Ramos (cell line): ENCODE data around the gene ATP2B2.

Experiments used
- in situ Hi-C: fragments of 300-500 bp; cut with MboI; formaldehyde crosslinking; loops from one replicate; pipeline ENCODE4 v1.14.3; 2022; ENCODE audit warnings: low sequenced_read_pairs; ENCODE audit not compliant: unreplicated experiment

ATP2B2 gene

DNA sequence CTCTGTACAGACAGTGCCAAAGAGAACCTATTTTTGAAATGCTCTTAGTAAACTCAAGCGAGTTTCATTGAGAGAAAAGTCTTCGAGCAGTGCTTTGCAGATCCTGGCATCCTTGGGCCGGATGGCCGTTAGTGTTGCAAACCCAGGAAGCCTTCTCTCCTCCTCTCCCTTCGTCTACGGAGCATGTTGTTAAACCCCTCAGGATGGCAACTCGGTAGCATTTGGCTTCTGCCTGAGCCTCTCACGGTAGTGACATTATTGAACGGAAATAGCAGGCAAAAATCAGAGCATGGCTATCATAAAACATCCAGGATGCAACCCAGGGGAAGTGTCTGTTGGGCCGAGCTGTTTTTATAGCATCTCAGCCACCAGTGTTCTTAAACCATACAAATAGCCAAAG is 177.8 kb downstream of the ATP2B2 start:
- in situ Hi-C loops = loop anchor here (25.0 kb wide), 1 partner anchor 185 kb away; the partner anchor contains the start of gene ATP2B2

DNA sequence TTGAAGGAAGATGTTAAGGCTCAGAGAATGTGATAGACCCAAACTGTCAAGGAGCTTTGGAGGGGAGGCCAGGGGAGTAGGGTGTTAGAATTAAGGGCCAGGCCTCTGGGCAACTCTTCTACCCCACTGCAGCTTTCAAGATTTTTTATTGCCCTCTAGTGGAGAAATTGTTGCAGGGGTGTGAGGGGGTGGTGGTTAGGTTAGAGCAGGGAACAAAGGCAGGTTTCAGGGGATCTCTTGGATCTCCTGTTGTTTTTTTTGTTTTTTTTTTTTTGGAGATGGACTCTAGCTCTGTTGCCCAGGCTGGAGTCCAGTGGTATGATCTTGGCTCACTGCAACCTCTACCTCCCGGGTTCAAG is 183.1 kb downstream of the ATP2B2 start:
- in situ Hi-C loops = no loop called here

DNA sequence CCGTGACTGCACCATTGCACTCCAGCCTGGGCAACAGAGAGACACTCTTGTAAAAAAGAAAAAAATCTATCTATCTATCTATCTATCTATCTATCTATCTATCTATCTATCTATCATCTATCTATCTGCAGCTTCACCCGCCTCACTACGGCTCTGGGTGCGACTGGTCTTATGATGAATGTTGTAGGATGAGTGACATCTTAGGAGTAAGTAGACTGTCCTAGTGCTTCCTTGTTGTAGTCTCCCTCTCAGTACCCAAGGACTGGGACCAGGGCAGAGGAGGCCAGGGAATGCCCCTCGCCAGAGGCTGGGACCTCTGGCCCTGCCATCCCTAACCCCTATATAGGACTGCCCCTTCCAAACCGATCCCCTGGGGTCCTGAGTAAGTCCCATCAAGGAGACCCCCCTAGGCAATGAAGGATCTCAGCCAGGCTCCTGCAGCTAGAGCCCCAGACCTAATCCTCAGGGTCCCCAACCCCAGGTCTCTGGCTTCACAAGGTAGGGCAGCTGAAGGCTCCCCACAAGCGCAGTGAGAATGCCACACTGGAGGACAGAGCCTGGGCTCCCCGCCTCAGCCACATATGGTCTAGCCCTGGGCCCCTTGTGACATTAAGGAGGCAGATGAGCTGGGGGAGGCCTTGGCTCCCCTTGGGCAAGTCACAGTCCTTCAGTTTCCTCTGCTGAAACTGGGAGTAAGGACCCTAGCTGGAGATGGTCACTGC is 183.6 kb downstream of the ATP2B2 start:
- in situ Hi-C loops = no loop called here

DNA sequence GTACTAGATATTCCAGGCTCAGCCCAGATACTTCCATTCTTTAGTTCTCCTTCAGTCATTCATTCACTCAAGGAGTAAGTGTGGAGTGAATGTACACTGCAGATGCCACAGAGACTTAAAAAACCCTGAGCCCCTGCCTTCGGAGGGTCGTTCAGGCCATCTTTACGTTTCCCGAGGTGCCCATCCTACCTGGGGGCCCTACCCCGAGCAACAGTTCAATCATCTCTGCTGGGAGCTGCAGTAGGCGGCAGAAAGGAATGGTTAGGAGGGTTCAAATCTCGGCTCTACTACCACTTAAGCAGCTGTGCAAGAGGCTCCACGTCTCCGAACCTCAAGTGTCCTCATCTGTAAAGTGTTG is 185.1 kb downstream of the ATP2B2 start:
- in situ Hi-C loops = no loop called here

DNA sequence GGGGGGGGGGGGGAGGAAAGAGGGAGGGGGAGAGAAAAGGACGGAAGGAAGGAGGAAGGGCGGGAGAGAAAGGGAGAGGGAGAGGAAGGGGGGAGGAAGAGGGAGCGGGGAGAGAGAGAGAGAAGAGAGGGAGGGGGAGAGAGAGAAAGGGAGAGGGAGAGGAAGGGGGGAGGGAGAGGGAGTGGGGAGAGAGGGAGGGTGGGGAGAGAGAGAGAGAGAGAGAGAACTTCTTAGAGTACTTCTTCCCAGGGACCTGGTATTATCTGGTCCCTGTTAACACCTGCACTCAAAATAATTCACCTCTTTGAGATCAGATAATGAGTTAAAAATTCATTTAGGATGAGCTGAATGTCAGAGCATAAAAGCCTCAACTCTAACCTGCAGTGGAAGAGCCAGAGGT is 185.6 kb downstream of the ATP2B2 start:
- in situ Hi-C loops = no loop called here

DNA sequence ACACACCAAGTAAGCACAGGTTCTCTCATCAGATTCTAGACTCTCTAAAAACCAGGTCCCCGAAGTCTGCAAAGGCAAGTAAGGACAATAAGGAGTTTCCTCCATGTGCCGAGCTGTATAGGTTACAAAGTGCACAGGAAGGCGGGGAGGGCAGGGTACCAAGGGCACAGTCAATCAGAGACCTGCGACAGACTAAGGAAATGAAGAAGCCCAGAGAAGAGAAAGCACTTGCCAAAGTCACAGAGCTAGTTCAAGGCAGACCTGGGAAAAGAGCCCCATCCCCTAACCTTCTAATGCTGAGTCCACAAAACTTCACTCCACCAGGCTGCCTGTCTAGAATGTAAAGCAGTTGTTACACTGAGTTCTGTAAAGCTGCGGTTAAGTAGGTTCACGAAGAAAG is 186.1 kb downstream of the ATP2B2 start:
- in situ Hi-C loops = no loop called here

DNA sequence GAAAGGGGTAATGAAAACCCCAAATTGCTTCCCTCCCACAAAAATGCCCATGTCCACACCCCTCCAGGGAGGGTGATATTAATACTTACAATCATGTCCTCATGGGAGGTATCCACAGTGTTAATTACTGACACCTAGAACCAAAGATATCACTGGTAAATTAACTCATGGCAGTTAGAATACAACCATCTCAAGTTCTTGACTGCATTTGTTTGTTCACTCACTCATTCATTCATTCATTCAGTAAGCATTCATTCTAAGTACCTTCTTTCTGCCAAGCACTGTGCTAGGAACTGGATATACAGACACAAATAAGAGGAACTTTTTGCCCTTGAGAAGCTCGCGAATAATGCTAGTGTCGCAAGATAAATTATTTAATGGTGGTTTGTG is 187.4 kb downstream of the ATP2B2 start:
- in situ Hi-C loops = no loop called here

DNA sequence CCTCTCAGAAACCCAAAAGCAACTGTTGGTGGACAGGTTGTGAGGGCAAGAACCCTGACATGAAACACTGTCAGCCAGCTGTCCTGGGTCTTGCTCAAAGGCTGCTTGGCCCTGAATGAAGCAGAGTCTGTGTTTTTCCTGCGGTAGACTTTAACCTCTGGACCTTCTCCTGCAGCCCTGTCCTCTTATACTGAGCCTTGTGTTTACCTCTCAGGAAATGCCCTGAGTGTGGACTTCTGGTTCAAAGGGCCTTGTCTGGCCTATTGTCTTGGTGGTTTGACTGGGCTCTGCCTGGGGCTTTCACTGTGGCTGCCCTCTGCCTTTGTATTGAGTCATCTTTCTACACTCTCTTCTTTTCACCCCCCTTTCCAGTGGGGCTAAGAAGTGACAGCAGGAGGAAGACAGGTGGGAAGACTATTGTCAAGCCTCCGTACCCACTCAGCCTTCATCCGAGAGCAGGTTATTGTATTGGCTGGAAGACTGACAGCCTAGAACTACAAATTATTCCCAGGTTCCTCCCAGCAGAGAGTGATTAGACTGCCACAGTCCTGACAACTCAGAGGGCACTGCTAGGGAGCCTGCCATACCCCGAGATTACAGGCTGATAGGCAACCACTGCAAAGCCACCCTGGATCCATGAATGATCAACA is 187.9 kb downstream of the ATP2B2 start:
- in situ Hi-C loops = no loop called here

DNA sequence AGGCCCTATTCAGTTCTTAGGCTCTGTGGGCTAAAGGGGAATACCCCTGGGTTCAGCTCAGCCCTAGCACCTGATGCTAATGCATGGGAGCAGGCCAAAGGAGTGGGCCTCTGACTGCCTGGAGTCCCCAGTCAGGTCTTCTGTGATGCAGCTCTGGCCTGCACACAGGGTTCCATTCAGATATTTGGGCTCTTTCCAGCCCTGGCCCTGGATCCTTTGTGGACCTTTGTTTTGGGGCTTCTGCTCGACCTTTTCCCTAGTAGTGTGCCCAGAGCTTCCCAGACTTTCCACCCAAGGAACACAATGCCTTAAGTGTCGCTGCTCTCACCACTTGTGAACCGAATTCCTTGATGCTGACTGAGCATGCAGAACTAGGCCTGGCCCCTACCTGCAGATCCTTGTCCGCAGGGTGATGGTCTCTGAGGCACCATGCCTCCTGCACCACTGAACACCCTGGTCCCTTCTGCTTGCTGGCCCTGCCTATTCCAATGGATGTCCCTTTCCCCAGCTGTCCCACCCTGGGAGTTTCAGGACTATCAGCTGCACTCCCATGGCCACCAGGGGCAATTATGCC is 189.5 kb downstream of the ATP2B2 start:
- in situ Hi-C loops = no loop called here

DNA sequence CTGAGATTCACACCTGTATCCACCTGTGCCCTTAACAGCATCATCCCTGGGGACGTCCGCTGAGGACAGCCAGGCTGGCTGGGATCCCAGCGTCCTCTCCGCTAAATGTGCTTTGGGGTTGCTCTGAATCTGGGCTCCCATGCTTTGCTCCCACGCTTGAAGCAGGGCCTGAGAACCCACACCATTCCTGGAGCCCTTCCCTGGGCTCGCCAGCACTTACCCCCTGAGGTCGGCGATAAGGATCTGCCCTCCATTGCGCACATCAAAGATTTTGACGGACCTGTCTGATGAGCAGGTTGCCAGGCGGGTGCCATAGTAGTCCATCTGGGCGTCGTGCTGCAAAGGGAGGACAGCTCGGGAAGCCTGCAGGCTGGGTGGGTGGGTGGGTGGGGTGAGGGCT is 190.3 kb downstream of the ATP2B2 start:
- in situ Hi-C loops = no loop called here

DNA sequence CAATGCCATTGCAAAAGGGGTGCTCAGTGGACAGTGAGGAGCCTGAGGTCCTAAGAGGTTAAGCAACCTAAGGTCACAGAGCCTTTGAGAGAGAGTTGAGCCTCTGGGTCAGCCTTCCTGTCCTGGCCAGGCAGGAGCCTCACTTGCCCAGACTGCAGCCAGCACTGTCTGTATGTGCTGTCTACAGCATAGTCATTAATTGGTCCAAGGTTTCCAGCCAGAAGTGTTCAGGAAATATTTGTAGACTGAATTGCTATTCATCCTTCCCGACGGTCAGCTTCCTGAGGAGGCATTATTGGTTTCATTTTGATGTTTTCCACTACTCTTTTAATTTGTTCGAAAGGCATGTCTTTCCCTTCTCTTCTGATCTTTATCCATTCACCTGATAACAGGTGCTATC is 192.5 kb downstream of the ATP2B2 start:
- in situ Hi-C loops = no loop called here

DNA sequence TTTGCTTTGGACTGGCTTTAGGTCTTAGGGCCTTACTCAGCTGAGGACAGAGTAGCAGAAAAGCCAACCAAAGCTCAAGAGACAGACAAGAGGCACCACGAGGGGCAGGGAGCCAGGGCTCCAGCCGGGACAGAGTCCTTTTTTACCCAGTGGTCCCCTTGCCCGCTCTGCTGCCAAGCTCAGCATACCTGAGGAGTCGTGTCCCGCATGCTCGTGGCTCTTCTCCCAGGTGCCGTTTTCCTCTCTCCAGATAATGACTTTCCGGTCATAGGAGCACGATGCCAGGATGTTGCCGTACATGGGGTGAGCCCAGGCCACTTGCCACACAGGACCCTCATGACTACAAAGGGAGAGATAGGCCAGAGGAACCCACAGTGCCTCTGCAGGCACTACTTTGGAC is 193.0 kb downstream of the ATP2B2 start:
- in situ Hi-C loops = no loop called here

DNA sequence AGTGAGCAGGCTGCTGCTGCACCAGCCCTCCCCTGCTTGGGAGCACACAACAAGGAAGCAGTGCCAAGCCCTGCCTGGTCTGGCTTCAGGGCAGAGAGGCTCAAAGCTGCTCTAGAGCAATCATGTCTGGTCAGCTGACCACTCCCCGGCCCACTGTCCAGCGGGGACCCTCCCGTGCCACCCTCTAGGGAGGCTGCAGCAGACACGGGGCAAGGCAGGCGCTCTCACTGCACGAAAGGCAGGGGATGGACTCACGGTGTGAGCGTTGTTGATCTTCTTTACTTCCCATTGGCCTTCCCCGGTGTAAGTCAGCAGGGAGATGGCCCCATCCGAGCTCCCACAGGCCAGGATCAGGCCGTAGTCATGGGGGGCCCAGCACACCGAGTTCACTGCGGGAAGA is 193.7 kb downstream of the ATP2B2 start:
- in situ Hi-C loops = no loop called here

DNA sequence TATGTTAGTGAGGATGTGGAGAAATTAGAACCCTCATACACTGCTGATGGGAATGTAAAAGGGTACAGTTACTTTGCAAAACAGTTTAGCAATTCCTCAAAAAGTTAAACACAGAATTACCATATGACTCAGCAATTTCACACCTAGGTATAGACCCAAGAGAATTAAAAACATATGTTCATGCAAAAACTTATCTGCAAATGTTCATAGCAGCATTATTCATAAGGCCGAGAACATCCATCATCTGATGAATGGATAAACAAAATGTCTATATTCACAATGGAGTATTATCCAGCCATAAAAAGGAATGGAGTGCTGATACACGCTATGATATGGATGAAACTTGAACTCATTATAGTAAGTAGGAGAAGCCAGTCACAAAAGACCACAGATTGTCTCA is 194.8 kb downstream of the ATP2B2 start:
- in situ Hi-C loops = no loop called here

DNA sequence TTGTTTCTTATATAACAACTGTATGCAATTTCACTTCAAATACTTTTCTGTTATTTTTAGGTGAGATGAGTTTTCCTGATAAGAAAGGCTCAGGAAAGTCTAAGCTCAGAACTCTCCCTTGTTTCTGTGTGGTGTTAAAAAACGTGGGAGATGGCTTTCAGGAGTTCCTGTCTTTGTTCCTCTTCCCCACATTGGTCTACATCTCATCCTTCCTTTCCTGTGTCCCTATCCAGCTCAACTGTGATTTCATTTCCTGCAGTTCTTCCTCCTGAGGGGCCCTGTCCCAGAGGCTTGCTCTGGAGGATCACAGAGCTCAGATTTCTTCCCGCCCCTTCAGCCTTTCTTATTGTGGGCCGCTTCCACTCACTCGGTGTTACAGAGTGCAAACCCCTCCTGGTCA is 195.7 kb downstream of the ATP2B2 start:
- in situ Hi-C loops = no loop called here

DNA sequence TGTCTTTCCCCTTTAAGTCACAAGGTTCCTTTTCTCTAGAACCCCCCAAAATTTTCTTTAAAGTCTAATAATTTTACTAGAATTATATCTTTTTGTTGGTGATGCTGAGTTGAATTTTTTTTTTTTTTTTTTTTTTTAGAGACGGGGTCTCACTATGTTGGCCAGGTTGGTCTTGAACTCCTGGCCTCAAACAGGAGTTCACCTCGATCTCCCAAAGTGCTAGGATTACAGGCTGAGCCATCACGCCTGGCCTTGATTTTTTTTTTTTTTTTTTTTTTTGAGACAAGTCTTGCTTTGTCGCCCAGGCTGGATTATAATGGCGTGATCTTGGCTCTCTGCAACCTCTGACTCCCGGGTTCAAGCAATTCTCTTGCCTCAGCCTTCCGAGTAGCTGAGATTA is 196.7 kb downstream of the ATP2B2 start:
- in situ Hi-C loops = no loop called here

DNA sequence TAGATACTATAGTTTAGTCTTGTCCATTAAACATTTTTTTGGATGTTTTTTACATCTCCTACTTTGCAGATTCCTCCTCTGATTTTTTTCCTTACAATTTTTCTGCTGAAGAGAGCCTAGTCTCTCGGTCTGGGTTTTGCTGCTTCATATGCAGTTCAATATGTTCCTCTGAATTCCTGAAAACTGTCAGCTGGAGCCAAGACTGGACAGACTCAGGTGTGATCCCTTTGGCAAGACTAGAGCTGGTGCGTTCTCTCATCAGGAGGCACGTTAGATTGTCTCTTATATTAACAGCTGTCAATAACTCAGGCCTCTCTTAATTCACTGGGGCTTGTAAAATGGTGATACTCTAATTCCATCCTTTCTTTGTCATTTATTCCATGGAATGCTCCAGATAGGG is 199.2 kb downstream of the ATP2B2 start:
- in situ Hi-C loops = no loop called here

DNA sequence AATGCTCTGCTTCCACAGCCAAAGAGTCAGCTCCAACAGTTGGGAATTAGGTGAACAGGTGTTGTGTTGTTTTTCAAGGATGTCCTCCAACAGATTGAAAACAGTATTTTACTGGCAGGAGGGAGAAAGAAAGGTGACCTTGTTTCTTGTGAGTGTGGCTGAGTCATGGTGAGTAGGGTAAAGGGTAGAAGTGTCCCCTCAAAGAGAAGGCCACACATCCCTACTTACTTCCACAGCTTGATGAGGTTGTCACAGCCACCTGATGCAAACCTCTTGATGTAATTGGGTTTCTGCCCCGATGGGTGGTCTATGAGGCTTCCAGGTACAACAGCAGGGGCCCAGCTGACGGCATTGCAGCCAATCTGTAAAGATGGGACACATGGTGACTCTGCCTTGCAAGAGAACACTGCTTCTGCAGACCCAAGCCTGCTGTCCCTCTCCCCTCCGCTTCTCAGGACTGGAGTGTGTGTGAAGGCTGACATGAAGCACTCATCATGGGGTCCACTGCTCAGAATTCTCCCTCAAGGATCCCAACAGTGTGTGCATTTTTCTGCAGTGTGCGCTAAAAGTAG is 200.0 kb downstream of the ATP2B2 start:
- in situ Hi-C loops = no loop called here

DNA sequence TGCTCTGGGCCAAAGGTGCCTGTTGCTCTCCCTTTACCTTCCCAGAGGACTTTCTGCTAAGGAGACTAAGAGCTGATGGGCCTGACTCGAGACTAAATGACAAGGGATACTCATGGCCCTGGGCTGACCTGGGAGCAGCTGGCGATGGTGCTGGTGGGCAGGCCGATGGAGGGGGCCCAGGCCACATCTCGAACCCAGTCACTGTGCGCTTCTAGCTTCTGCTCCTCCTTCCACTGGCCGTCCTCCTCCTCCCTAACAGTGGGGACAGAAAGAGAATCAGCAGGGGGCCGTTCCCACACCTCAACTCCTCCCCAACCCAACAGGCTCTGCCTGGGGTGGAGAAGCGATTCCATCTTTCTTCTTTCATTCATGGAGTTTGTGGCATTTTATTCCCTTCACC is 200.5 kb downstream of the ATP2B2 start:
- in situ Hi-C loops = no loop called here

DNA sequence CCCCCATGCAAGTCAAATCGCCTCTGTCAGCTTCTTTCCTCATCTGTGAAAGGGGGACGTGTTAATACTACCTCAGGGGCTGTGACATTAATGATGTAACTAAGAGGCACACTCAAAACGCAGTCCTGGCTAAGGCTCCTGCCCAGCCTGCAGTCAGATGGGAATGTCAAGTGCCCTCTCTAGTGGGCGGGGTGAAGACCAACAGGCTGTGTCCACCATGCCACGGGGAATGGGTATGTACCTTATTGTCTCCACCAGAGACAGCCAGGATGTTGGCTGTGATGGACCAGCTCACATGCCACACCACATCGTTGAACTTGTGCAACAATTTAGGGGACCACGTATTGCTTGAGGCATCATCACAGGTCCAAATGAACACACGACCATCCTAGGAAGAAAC is 201.6 kb downstream of the ATP2B2 start:
- in situ Hi-C loops = no loop called here

DNA sequence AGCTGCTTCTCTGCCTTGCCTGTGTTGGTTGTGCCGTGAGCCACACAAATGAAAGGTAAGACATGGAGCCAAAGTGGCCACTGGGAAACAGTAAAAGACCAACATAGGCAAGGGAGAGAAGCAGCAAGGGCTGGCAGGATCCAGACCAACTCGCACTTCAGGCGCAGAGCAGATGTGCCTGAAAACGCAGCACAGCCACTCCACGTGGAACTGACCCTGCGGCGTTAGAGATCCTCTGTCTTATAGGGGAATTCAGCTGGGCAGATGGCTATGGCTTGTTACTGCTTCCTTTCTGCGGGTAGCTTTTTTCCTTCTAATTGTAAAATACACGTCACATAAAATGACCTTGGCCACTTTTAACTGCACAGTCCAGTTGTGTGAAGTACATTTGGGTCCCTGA is 202.3 kb downstream of the ATP2B2 start:
- in situ Hi-C loops = no loop called here

DNA sequence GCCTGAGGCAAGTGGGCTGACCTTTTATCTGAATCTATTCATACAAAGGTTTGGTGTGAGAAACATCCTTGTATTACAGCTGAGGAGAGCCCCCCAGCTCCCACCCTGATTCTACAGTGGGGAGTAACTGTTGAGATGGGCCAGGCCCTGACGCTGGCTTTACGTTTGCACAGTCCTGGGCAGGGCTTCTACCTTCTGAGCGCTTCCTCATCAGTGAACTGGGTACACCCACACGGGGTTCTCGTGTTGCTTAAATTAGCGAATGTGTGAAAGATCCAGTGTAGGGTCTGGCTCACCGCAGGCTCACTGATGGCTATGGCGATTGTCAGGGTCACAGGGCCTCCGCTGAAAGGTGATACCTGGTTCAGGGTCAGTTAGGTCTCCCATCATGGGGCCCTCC is 205.3 kb downstream of the ATP2B2 start:
- in situ Hi-C loops = no loop called here
